NOMO-1 treated with DMSO at 0.1 percent for 48 hours (cell line): ENCODE results near the gene MDM4.

Source experiments
- DNase-seq: peaks from one replicate; lab custom pipeline; 2025; ENCODE audit not compliant: unreplicated experiment; lab: John Stamatoyannopoulos, UW

MDM4 gene

GRCh38 chr1:204602871-204603542 is 86.8 kb downstream of the MDM4 start:
- no peak for DNase-seq

DNA sequence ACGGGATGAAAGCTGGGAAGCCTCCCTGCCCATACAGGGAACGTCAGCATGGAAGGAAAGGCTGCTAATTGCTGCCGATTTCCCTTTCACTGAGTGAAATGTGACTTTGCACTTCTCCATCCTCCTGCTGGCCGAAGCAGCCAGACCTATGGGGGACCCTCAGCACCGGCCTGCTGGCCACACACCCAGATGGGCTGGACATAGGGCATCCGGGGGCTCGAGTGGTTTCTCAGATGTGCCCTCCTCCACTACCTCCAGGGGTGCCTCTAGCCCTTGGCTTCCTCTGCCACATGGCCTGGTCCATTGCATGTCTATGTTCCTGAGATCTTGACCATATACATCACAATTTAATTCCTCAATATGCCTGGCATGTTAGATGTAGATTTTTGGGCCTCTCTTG is 89.6 kb downstream of the MDM4 start:
- DNase-seq: no peak
